Liver (tissue), 9 donors: ENCODE measurements around the gene TRIM73. TPM values are rescaled to one million over a fixed set of nuclear protein-coding genes. Genes with fewer than 3 reads are reported as not detected.
"Not testable (repeated sequence)": the region's sequence is repeated elsewhere in the genome, so short reads cannot be mapped to it uniquely, and the experiment has no call there.

Experiments
- DNase-seq: peaks from one replicate; pipeline ENCODE4 v3.0.0-alpha.2; 2017; ENCODE audit warnings: low spot score
- H3K27ac ChIP-seq, 2 donors: one replicate each; pipeline ENCODE4 v1.7.0; 2013; ENCODE audit warnings: inconsistent platforms in 2 of 2, low read length in 2 of 2, control low read depth in 1 of 2, low read depth in 1 of 2, mild to moderate bottlenecking in 1 of 2
- H3K27me3 ChIP-seq, 4 donors: one replicate each; pipeline versions ENCODE4 v1.6.1 to v1.7.0; 2013; ENCODE audit warnings: low read length in 3 of 4, inconsistent platforms in 1 of 4, mild to moderate bottlenecking in 1 of 4, moderate library complexity in 1 of 4; ENCODE audit not compliant: control insufficient read depth in 4 of 4, insufficient read depth in 4 of 4
- H3K36me3 ChIP-seq, 4 donors: one replicate each; pipeline versions ENCODE4 v1.6.1 to v1.7.0; 2013; ENCODE audit warnings: low read length in 3 of 4, mild to moderate bottlenecking in 3 of 4, low read depth in 1 of 4, moderate library complexity in 1 of 4; ENCODE audit not compliant: control insufficient read depth in 4 of 4, insufficient read depth in 3 of 4
- H3K4me1 ChIP-seq, 4 donors: one replicate each; pipeline versions ENCODE4 v1.6.1 to v1.7.0; 2013; ENCODE audit warnings: low read length in 3 of 4, mild to moderate bottlenecking in 3 of 4, moderate library complexity in 1 of 4; ENCODE audit not compliant: control insufficient read depth in 4 of 4, insufficient read depth in 4 of 4
- H3K4me3 ChIP-seq, 3 donors: one replicate each; pipeline versions ENCODE4 v1.6.1 to v1.7.0; 2013; ENCODE audit warnings: low read length in 3 of 3, control low read depth in 1 of 3, low read depth in 1 of 3, mild to moderate bottlenecking in 1 of 3
- H3K9ac ChIP-seq, 2 donors: one replicate each; pipeline ENCODE4 v1.7.0; 2013; ENCODE audit warnings: low read length in 2 of 2, mild to moderate bottlenecking in 2 of 2, moderate library complexity in 2 of 2, control low read depth in 1 of 2, low read depth in 1 of 2
- H3K9me3 ChIP-seq, 4 donors: one replicate each; pipeline versions ENCODE4 v1.6.1 to v1.7.0; 2013; ENCODE audit warnings: low read length in 3 of 4; ENCODE audit not compliant: control insufficient read depth in 4 of 4
- WGBS: extraction: QIAGEN DNeasy Blood & Tissue Kit; methylation state at CpG from one replicate; pipeline ENCODE4 v1.1.7; 2013; 5-methylcytosine and 5-hydroxymethylcytosine counted together
- polyA plus RNA-seq, 2 donors: library from polyadenylated mRNA; stranded (reverse) in 1 of 2; unstranded in 1 of 2; fragments of 200-250 nt in 1 of 2; fragments of >200 nt in 1 of 2; fragmentation: Nextera tagmentation in 1 of 2; extraction: Ambion mirVana in 1 of 2; gene quantifications; one replicate each; pipeline versions ENCODE4 v1.2.1 to v1.2.3, GENCODE V29; 2013 to 2015
- total RNA-seq, 2 donors: library from RNA; depleted of rRNA; stranded (reverse); fragments of >200 nt; gene quantifications; one replicate each; pipeline ENCODE4 v1.2.3, GENCODE V29; 2014
- donor health status: healthy.
- donor health status: healthy.
- donor health status: healthy.
- donor health status: healthy.
- donor health status: healthy.

The TRIM73 gene
- total RNA-seq: 1 to 10 TPM in 1 of 2 donors, under 1 TPM in 1; 0.84 to 1.7 TPM
- polyA plus RNA-seq: under 1 TPM; 0.64 to 0.77 TPM

DNA sequence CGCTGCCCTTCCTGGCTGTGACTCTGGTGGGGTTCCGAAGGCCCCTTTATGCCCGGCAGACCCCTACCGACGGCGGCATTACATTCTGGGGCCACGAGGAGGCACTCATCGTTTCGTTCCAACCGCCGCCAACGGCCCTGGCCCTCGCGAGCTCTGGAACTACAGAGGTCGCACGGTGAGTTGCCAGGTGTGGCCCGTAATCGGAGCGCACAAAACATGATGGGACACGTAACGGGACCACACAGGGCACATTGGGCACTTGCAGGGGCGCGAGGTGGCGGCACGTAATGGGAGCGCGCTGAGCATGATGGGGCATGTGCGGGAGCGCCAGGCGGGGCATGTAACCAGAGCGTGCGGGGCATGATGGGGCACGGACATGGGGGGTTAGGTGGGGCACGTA lies at the start of gene TRIM73:
Gene TRIM73 (plus strand): TSS at position 301 of the 400 bp plus-strand sequence. CDS start 3,305 bp downstream, outside the sequence.
- not testable (repeated sequence) for H3K9ac ChIP-seq, H3K9me3 ChIP-seq, H3K27me3 ChIP-seq, H3K4me1 ChIP-seq, DNase-seq, H3K4me3 ChIP-seq, H3K27ac ChIP-seq, H3K36me3 ChIP-seq
- WGBS: 18% methylated on average over 14 of the region's 34 CpGs

DNA sequence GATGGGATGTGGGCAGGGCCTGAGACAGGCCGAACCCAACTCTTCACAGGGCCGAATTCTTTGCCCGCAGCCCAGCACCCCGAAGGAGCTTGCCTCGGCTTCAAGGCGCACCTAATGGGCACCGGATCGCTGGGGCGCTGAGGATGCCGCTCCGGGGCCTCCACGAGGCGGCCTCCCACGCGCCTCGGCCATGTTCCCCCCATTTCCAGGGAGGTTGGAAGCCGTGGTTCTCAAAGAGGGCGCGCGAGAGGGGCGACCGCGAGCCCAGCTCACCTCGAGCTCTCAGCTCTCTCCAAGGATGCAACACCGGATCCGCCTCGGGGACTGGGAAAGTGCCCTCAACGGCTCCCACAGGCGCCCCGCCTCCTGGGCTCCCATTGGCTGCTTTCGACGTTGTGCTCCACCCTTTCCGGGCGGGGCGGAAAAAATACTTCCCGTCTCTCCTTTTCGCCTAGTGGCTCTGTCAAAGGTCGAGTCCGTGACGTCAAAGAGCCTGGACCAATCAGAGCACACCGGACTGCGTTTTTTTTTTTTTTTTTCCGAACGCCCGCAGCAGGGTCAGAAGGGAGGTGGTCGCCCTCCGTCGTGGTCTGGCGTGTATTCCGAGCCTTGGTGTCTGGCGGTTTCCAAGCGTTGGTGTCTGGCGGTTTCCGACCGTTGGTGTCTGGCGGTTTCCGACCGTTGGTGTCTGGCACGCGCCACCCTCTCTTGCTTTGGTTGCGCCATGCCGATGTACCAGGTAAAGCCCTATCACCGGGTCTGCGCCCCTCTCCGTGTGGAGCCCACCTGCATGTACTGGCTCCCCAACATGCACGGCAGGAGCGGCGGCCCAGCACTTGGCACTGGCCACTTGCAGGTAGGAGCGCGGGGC lies 36.5 kb upstream of the TRIM73 start:
- peak; percentile 16 for DNase-seq
- WGBS: 0% methylated on average over 12 of the region's 70 CpGs
- H3K27ac ChIP-seq: peak overlapping the region in 1 of 2 donors; percentile 28
- H3K27me3 ChIP-seq, H3K9ac ChIP-seq, H3K9me3 ChIP-seq, H3K36me3 ChIP-seq, H3K4me1 ChIP-seq, H3K4me3 ChIP-seq: not testable (repeated sequence)

DNA sequence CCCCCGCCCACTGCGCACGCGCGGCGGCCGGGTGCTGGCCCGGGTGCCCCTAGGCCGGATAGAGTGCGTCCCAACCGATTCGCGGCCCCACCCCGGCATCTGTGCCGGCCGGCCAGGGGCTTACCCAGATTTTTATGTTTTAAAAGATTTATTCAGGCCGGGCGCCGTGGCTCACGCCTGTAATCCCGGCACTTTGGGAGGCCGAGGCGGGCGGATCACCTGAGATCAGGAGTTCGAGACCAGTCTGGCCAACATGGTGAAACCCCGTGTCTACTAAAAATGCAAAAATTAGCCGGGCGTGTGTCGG lies 35.9 kb upstream of the TRIM73 start:
- H3K36me3 ChIP-seq, H3K4me1 ChIP-seq, H3K9ac ChIP-seq, H3K27me3 ChIP-seq, H3K4me3 ChIP-seq, DNase-seq, H3K27ac ChIP-seq, H3K9me3 ChIP-seq: not testable (repeated sequence)
- WGBS: no CpG with 5 or more reads among the region's 29 CpGs

DNA sequence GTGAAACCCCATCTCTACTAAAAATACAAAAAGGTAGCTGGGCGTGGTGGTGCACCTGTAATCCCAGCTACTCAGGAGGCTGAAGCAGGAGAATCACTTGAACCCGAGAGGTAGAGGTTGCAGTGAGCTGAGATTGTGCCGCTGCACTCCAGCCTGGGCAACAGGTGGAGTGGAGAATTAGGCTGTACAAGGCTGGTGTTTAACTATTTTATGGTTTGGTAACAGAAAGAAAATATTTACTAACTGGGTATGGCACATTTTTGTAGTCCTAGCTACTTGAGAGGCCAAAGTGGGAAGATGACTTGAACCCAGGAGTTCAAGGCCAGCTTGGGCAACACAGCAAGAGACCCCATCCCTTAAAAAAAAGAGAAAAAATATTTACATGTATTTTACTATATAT lies 31.4 kb upstream of the TRIM73 start:
- not testable (repeated sequence) for H3K27ac ChIP-seq, H3K4me3 ChIP-seq, H3K9me3 ChIP-seq, H3K27me3 ChIP-seq, H3K9ac ChIP-seq, H3K4me1 ChIP-seq, H3K36me3 ChIP-seq, DNase-seq
- WGBS: no CpG with 5 or more reads among the region's 3 CpGs

DNA sequence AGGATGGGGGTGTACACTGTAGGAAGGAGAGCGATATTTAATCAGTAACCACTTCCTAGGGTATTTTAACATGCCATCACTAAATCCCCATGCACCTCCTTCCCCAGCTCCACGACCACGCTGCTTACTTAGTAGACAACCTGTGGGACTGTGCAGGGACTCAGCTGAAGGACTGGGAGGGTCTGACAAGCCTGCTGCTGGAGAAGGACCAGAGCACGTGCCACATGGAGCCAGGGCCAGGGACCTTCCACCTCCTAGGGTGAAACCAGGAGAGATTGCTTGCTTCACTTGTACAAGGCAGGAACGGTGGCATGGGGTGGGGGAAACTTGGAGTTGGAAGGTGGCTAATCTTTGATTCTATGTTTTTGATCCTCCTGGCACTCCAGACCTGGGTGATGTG lies 28.8 kb upstream of the TRIM73 start:
- not testable (repeated sequence) for H3K27me3 ChIP-seq, H3K4me3 ChIP-seq, DNase-seq, H3K4me1 ChIP-seq, H3K9me3 ChIP-seq, H3K27ac ChIP-seq, H3K36me3 ChIP-seq, H3K9ac ChIP-seq
- WGBS: no CpG with 5 or more reads among the region's 5 CpGs

DNA sequence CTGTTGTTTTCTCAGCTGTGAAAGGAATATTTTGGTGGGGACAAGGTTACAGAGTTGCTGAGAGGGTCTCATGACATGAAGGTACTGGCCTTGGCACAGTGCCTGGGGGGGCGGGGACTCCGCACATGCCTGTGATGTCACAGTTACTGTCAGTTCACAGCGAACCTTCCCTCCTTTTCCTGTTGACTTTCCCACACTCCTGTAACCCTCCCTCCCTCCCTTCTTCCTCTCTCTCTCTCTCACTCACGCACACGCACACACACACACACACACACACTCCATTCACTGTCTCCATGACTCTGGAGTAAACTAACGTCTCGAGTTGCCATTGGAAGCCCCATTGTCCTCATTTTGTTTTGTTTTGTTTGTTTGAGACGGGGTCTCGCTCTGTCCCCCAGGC lies 28.1 kb upstream of the TRIM73 start:
- not testable (repeated sequence) for H3K4me3 ChIP-seq, H3K9me3 ChIP-seq, H3K27me3 ChIP-seq, H3K9ac ChIP-seq, DNase-seq, H3K36me3 ChIP-seq, H3K27ac ChIP-seq, H3K4me1 ChIP-seq
- no CpG with 5 or more reads among the region's 9 CpGs for WGBS

DNA sequence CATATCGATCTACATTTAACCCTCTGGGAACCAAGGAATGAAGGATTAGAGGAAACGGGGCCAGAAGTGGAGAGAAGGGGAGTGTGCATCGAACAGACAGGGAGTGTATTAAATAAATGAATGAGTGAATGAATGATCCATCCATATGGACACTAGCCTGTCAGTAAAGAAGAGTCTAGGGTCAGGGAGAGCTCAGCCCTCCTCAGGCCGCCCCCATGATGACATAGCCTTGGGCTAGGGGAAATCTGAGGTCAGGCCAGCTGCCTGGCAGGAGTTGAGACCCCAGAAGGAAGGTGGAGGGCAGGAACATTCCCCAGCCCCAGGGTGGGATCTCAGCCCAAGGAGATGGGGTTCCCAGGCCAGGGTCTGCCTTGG lies 21.3 kb upstream of the TRIM73 start:
- H3K4me1 ChIP-seq, H3K9ac ChIP-seq, H3K4me3 ChIP-seq, H3K9me3 ChIP-seq, H3K36me3 ChIP-seq, DNase-seq, H3K27ac ChIP-seq, H3K27me3 ChIP-seq: not testable (repeated sequence)
- no CpG with 5 or more reads among the region's 4 CpGs for WGBS

DNA sequence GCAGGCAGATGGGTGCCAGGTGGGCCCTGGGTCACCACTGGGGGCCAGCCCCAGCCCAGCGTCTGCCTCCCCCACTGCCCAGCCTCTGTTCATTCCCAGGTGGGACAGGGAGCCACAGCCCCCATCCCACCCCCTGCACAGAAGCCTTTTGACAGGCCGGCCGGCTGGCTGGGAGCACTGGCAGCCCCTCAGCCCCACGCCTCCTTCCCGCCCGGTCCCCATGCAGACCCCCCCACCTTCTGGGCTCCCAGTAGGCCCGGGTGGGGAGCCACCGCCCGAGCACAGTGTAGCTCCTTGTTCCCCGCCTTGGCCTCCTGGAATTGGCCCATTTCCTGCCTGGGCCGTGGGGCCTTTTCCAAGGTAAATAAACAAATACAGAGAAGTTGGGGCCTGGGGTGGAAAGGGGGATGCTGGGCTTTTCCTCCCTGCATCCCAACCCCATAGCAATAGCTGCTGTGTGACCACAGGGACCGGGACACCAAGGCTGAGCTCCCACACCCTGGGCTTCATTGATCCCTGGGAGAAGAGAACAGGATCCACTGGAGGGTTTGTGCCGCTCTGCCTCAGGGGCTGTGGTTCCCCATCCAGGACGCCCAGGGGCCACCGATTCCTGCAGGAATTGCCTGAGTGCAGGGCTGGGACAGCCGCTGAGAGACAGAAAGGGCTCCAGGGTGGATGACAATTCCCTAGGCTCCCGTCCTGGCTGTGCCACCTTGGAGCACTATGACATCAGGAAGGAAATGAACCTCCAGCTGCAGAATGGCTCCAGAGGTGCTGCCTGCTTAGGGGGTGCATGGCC lies 20.7 kb upstream of the TRIM73 start:
- H3K9me3 ChIP-seq, H3K4me1 ChIP-seq, H3K9ac ChIP-seq, H3K4me3 ChIP-seq, DNase-seq, H3K27ac ChIP-seq, H3K36me3 ChIP-seq, H3K27me3 ChIP-seq: not testable (repeated sequence)
- no CpG with 5 or more reads among the region's 17 CpGs for WGBS
